Neural cell (in vitro differentiated cells): Measurements from ENCODE around the gene ANKK1. TPM values are rescaled to one million over a fixed set of nuclear protein-coding genes. Genes with fewer than 3 reads are reported as not detected.

Experiments used
- H2AFZ ChIP-seq: fragments of 200-600, 300-800 bp; sonication (generic), shearing (Covaris generic); 2 replicates; pipeline ENCODE4 v1.6.0; 2014; ENCODE audit warnings: low read depth, mild to moderate bottlenecking, antibody characterized with exemption, low read length, moderate library complexity
- H3F3A ChIP-seq: fragments of 200-600 bp; shearing (Covaris generic); 2 replicates; pipeline ENCODE4 v1.6.1; 2016; ENCODE audit warnings: mild to moderate bottlenecking, moderate library complexity, mixed read lengths, antibody characterized with exemption, low read length; ENCODE audit not compliant: insufficient read depth, poor library complexity, severe bottlenecking
- H3K27ac ChIP-seq: fragments of 200-600, 300-800 bp; sonication (generic), shearing (Covaris generic); 2 replicates; pipeline ENCODE4 v1.5.1; 2014; ENCODE audit warnings: mild to moderate bottlenecking, low read length, moderate library complexity
- H3K27me3 ChIP-seq: fragments of 300-800, 200-600 bp; sonication (generic), shearing (Covaris generic); 2 replicates; pipeline ENCODE4 v1.6.0; 2014; ENCODE audit warnings: mild to moderate bottlenecking, low read depth, low read length, moderate library complexity; ENCODE audit not compliant: insufficient read depth
- H3K36me3 ChIP-seq: fragments of 300-800, 200-600 bp; sonication (generic), shearing (Covaris generic); 2 replicates; pipeline ENCODE4 v1.5.1; 2014; ENCODE audit warnings: mild to moderate bottlenecking, antibody characterized with exemption, low read length, moderate library complexity; ENCODE audit not compliant: insufficient read depth
- H3K4me2 ChIP-seq: fragments of 300-800, 200-600 bp; sonication (generic), shearing (Covaris generic); 2 replicates; pipeline ENCODE4 v1.6.0; 2014; ENCODE audit warnings: mild to moderate bottlenecking, low read length
- H3K4me3 ChIP-seq: fragments of 300-800, 200-600 bp; sonication (generic), shearing (Covaris generic); 2 replicates; pipeline ENCODE4 v1.5.1; 2014; ENCODE audit warnings: mild to moderate bottlenecking, low read length, moderate library complexity
- H3K79me2 ChIP-seq: fragments of 200-600 bp; shearing (Covaris generic); replicated peaks from 2 replicates; pipeline ENCODE4 v1.6.0; 2014; ENCODE audit warnings: mild to moderate bottlenecking, low read length, moderate library complexity; ENCODE audit not compliant: insufficient read depth
- H3K9ac ChIP-seq: fragments of 300-800, 200-600 bp; sonication (generic), shearing (Covaris generic); 2 replicates; pipeline ENCODE4 v1.6.1; 2016; ENCODE audit warnings: mild to moderate bottlenecking, low read length, mixed read lengths
- H3K9me2 ChIP-seq: fragments of 200-600 bp; shearing (Covaris generic); 2 replicates; pipeline ENCODE4 v1.6.1; 2016; ENCODE audit warnings: mild to moderate bottlenecking, low read length, mixed read lengths; ENCODE audit not compliant: insufficient read depth
- H3K9me3 ChIP-seq: fragments of 200-600, 300-800 bp; sonication (generic), shearing (Covaris generic); 2 replicates; pipeline ENCODE4 v1.6.1; 2016; ENCODE audit warnings: mild to moderate bottlenecking, mixed run types, low read length, moderate library complexity, mixed read lengths
- H4K20me1 ChIP-seq: fragments of 200-600 bp; shearing (Covaris generic); 2 replicates; pipeline ENCODE4 v1.6.1; 2016; ENCODE audit warnings: mild to moderate bottlenecking, mixed run types; ENCODE audit not compliant: insufficient read depth
- EP300 ChIP-seq: fragments of 450-650 bp; conservative IDR thresholded peaks from 2 replicates; pipeline ENCODE4 v1.6.1; 2014; ENCODE audit warnings: antibody characterized with exemption, mild to moderate bottlenecking, moderate library complexity; ENCODE audit not compliant: poor library complexity, severe bottlenecking
- EZH2 ChIP-seq: fragments of 200-600, 300-800 bp; shearing (Covaris generic), sonication (generic); IDR thresholded peaks from 2 replicates; pipeline ENCODE4 v1.6.1; 2014; ENCODE audit warnings: antibody characterized with exemption, low read length, borderline replicate concordance, mild to moderate bottlenecking; ENCODE audit not compliant: insufficient read depth, poor library complexity, severe bottlenecking
- MXI1 ChIP-seq: fragments of 450-650 bp; conservative IDR thresholded peaks from 2 replicates; pipeline ENCODE4 v1.6.1; 2014; ENCODE audit warnings: antibody characterized with exemption, mild to moderate bottlenecking; ENCODE audit not compliant: poor library complexity, severe bottlenecking
- POLR2AphosphoS5 ChIP-seq: IDR thresholded peaks from 2 replicates; pipeline ENCODE4 v1.6.1; 2012
- RAD21 ChIP-seq: fragments of 450-650 bp; conservative IDR thresholded peaks from 2 replicates; pipeline ENCODE4 v1.6.1; 2014; ENCODE audit warnings: antibody characterized with exemption, mild to moderate bottlenecking, moderate library complexity
- SMC3 ChIP-seq: fragments of 450-650 bp; conservative IDR thresholded peaks from 2 replicates; pipeline ENCODE4 v1.6.1; 2014; ENCODE audit warnings: antibody characterized with exemption, mild to moderate bottlenecking, moderate library complexity; ENCODE audit not compliant: poor library complexity
- TAF1 ChIP-seq: IDR thresholded peaks from 2 replicates; pipeline ENCODE4 v1.6.1; 2012; ENCODE audit warnings: low read depth
- polyA plus RNA-seq: library from polyadenylated mRNA; depleted of rRNA; stranded (reverse); fragments of >200 nt; gene quantifications from 2 replicates; pipeline ENCODE4 v1.2.3, GENCODE V29; 2014
- TF ChIP-seq, protein P1 (sequence below): IDR thresholded peaks from 2 replicates; pipeline ENCODE4 v1.6.1; 2012; ENCODE audit warnings: borderline replicate concordance
- TF ChIP-seq, protein P2 (sequence below): fragments of 450-650 bp; IDR thresholded peaks from 2 replicates; pipeline ENCODE4 v1.5.1; 2014; ENCODE audit warnings: antibody characterized with exemption, mild to moderate bottlenecking, moderate library complexity; ENCODE audit not compliant: poor library complexity, severe bottlenecking

The ANKK1 gene
- polyA plus RNA-seq, 1 donor from 2014 or later: not detected

- Histone ChIP-seq H3F3A (no peaks in the 10 kb centered on the region), H2AFZ (no peak overlapping the region), H3K4me2 (no peak overlapping the region), H3K36me3 (no peaks in the 10 kb centered on the region), H3K9me3 (no peaks in the 10 kb centered on the region), H3K79me2 (no peaks in the 10 kb centered on the region), H4K20me1 (no peaks in the 10 kb centered on the region), H3K27me3 (no peaks in the 10 kb centered on the region), H3K4me3 (no peak overlapping the region), H3K9ac (no peak overlapping the region), H3K9me2 (no peaks in the 10 kb centered on the region), H3K27ac (no peak overlapping the region)
- TF ChIP-seq TAF1 (no peak), MXI1 (no peak), RAD21 (no peak), SMC3 (no peak), EZH2 (no peak), POLR2AphosphoS5 (no peak), EP300 (no peak)
- TF ChIP-seq, protein P1, sequence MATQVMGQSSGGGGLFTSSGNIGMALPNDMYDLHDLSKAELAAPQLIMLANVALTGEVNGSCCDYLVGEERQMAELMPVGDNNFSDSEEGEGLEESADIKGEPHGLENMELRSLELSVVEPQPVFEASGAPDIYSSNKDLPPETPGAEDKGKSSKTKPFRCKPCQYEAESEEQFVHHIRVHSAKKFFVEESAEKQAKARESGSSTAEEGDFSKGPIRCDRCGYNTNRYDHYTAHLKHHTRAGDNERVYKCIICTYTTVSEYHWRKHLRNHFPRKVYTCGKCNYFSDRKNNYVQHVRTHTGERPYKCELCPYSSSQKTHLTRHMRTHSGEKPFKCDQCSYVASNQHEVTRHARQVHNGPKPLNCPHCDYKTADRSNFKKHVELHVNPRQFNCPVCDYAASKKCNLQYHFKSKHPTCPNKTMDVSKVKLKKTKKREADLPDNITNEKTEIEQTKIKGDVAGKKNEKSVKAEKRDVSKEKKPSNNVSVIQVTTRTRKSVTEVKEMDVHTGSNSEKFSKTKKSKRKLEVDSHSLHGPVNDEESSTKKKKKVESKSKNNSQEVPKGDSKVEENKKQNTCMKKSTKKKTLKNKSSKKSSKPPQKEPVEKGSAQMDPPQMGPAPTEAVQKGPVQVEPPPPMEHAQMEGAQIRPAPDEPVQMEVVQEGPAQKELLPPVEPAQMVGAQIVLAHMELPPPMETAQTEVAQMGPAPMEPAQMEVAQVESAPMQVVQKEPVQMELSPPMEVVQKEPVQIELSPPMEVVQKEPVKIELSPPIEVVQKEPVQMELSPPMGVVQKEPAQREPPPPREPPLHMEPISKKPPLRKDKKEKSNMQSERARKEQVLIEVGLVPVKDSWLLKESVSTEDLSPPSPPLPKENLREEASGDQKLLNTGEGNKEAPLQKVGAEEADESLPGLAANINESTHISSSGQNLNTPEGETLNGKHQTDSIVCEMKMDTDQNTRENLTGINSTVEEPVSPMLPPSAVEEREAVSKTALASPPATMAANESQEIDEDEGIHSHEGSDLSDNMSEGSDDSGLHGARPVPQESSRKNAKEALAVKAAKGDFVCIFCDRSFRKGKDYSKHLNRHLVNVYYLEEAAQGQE: no peak
- TF ChIP-seq, protein P2, sequence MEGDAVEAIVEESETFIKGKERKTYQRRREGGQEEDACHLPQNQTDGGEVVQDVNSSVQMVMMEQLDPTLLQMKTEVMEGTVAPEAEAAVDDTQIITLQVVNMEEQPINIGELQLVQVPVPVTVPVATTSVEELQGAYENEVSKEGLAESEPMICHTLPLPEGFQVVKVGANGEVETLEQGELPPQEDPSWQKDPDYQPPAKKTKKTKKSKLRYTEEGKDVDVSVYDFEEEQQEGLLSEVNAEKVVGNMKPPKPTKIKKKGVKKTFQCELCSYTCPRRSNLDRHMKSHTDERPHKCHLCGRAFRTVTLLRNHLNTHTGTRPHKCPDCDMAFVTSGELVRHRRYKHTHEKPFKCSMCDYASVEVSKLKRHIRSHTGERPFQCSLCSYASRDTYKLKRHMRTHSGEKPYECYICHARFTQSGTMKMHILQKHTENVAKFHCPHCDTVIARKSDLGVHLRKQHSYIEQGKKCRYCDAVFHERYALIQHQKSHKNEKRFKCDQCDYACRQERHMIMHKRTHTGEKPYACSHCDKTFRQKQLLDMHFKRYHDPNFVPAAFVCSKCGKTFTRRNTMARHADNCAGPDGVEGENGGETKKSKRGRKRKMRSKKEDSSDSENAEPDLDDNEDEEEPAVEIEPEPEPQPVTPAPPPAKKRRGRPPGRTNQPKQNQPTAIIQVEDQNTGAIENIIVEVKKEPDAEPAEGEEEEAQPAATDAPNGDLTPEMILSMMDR: no peak
These were observed 41.6 kb upstream of the ANKK1 start for GRCh38 chr11:113345978-113346377.

DNA sequence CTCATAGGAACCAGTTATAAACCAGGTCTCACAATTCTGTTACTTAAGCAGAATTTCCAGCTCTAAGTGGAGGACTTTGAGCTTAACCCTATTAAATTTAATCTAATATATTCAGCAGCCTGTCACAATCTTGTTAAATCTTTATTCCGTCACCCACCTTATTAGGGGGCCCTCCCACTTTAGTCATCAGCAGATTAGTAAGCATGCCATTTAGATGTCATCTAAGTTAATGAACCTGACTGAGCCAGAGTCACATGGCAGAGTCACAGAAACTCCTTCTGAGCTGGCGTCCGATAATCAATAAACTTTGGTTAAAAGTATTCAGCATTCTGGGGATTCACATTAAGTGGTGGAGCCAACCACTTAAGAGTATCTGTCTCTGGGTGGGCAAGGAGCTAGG lies 38.1 kb upstream of the ANKK1 start:
- no peaks in the 10 kb centered on the region for H3K27me3 ChIP-seq
- H3K4me2 ChIP-seq: no peak overlapping the region
- TF ChIP-seq, protein P1: no peak
- TF ChIP-seq, protein P2: no peak
- TF ChIP-seq POLR2AphosphoS5: no peak
- no peak for TF ChIP-seq MXI1
- H3K36me3 ChIP-seq: no peaks in the 10 kb centered on the region
- no peak overlapping the region for H3K9ac ChIP-seq
- H3K79me2 ChIP-seq: no peaks in the 10 kb centered on the region
- no peak overlapping the region for H3K27ac ChIP-seq
- H3K9me2 ChIP-seq: no peaks in the 10 kb centered on the region
- no peak overlapping the region for H3K4me3 ChIP-seq
- no peak overlapping the region for H2AFZ ChIP-seq
- no peaks in the 10 kb centered on the region for H4K20me1 ChIP-seq
- no peaks in the 10 kb centered on the region for H3F3A ChIP-seq
- H3K9me3 ChIP-seq: no peaks in the 10 kb centered on the region
